ENCODE measurements around the gene GCN1. TPM values are rescaled to one million over a fixed set of nuclear protein-coding genes. Genes with fewer than 3 reads are reported as not detected.

GCN1 gene
- total and polyA plus RNA-seq, 10 of the 15 experiments (the other 5 are each of a cell fraction or from before 2014, with no cell fraction given) = 10.8 to 150 (median 58.3) TPM

DNA sequence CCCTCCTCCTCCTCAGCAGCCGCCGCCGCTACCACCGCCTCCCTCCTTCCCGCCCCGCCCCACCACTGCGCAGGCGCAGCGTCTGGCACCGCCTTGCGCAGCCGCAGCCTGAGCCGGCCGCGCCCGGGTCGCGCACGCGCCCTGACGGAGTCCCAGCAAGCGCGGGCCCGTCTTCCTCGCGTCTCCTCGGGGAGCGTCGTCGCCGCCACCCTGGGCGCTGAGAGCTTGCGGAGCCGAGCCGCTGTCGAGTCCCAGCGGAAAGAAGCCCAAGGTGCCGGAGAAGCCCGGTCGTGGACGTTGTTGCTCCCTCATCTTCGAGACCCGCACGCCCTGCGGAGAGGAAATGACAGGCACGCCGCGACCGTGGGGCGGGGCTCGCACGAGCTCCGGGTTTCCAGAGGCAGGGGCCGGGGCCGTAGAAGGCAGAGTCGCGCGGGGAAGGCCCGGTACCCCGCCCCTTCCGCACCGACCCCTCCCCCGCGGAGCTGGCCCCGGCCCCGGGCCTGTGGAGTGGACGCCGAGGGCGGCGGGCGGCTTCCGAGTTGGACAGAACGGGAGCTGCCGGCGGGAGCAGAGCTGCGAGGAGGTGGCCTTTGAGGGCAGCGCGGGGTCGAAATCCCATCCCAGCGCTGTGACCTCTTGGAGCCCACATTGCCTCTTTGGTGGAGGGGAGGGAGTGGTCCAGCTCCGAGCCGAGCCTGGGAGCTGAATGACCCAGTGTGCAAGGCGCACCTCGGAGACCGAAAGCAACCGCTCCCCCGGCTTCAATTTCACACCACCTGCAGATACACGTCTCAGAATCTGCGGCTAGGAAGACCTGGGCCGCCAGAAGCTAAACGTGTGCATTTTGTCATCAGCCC, 77.5 kb downstream of the GCN1 start (continued):
- TF ChIP-seq, protein P1, sequence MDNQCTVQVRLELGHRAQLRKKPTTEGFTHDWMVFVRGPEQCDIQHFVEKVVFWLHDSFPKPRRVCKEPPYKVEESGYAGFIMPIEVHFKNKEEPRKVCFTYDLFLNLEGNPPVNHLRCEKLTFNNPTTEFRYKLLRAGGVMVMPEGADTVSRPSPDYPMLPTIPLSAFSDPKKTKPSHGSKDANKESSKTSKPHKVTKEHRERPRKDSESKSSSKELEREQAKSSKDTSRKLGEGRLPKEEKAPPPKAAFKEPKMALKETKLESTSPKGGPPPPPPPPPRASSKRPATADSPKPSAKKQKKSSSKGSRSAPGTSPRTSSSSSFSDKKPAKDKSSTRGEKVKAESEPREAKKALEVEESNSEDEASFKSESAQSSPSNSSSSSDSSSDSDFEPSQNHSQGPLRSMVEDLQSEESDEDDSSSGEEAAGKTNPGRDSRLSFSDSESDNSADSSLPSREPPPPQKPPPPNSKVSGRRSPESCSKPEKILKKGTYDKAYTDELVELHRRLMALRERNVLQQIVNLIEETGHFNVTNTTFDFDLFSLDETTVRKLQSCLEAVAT (IDR thresholded peaks at IDR 0.05) = 0 out of 2 replicates have a peak, but pooled peaks have one; percentile 31
- TF ChIP-seq, protein P2, sequence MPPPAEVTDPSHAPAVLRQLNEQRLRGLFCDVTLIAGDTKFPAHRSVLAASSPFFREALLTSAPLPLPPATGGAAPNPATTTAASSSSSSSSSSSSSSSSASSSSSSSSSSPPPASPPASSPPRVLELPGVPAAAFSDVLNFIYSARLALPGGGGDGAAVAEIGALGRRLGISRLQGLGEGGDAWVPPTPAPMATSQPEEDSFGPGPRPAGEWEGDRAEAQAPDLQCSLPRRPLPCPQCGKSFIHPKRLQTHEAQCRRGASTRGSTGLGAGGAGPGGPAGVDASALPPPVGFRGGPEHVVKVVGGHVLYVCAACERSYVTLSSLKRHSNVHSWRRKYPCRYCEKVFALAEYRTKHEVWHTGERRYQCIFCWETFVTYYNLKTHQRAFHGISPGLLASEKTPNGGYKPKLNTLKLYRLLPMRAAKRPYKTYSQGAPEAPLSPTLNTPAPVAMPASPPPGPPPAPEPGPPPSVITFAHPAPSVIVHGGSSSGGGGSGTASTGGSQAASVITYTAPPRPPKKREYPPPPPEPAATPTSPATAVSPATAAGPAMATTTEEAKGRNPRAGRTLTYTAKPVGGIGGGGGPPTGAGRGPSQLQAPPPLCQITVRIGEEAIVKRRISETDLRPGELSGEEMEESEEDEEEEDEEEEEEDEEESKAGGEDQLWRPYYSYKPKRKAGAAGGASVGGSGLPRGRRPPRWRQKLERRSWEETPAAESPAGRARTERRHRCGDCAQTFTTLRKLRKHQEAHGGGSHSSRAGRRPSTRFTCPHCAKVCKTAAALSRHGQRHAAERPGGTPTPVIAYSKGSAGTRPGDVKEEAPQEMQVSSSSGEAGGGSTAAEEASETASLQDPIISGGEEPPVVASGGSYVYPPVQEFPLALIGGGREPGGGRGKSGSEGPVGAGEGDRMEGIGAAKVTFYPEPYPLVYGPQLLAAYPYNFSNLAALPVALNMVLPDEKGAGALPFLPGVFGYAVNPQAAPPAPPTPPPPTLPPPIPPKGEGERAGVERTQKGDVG (CRISPR knock-in tag; IDR thresholded peaks at IDR 0.05) = no peak
- TF ChIP-seq, protein P3, sequence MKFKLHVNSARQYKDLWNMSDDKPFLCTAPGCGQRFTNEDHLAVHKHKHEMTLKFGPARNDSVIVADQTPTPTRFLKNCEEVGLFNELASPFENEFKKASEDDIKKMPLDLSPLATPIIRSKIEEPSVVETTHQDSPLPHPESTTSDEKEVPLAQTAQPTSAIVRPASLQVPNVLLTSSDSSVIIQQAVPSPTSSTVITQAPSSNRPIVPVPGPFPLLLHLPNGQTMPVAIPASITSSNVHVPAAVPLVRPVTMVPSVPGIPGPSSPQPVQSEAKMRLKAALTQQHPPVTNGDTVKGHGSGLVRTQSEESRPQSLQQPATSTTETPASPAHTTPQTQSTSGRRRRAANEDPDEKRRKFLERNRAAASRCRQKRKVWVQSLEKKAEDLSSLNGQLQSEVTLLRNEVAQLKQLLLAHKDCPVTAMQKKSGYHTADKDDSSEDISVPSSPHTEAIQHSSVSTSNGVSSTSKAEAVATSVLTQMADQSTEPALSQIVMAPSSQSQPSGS (IDR thresholded peaks at IDR 0.05; ENCODE audit: low read length) = no peak
- TF ChIP-seq, protein P4, sequence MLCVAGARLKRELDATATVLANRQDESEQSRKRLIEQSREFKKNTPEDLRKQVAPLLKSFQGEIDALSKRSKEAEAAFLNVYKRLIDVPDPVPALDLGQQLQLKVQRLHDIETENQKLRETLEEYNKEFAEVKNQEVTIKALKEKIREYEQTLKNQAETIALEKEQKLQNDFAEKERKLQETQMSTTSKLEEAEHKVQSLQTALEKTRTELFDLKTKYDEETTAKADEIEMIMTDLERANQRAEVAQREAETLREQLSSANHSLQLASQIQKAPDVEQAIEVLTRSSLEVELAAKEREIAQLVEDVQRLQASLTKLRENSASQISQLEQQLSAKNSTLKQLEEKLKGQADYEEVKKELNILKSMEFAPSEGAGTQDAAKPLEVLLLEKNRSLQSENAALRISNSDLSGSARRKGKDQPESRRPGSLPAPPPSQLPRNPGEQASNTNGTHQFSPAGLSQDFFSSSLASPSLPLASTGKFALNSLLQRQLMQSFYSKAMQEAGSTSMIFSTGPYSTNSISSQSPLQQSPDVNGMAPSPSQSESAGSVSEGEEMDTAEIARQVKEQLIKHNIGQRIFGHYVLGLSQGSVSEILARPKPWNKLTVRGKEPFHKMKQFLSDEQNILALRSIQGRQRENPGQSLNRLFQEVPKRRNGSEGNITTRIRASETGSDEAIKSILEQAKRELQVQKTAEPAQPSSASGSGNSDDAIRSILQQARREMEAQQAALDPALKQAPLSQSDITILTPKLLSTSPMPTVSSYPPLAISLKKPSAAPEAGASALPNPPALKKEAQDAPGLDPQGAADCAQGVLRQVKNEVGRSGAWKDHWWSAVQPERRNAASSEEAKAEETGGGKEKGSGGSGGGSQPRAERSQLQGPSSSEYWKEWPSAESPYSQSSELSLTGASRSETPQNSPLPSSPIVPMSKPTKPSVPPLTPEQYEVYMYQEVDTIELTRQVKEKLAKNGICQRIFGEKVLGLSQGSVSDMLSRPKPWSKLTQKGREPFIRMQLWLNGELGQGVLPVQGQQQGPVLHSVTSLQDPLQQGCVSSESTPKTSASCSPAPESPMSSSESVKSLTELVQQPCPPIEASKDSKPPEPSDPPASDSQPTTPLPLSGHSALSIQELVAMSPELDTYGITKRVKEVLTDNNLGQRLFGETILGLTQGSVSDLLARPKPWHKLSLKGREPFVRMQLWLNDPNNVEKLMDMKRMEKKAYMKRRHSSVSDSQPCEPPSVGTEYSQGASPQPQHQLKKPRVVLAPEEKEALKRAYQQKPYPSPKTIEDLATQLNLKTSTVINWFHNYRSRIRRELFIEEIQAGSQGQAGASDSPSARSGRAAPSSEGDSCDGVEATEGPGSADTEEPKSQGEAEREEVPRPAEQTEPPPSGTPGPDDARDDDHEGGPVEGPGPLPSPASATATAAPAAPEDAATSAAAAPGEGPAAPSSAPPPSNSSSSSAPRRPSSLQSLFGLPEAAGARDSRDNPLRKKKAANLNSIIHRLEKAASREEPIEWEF (IDR thresholded peaks at IDR 0.05; ENCODE audit: insufficient replicate concordance, low read depth, low read length) = no peak
- TF ChIP-seq ZNF24 (IDR thresholded peaks at IDR 0.05) (no peak), NRF1 (conservative IDR thresholded peaks at IDR 0.05; ENCODE audit: low read depth, low read length) (peak; percentile 99), EED (IDR thresholded peaks at IDR 0.05; ENCODE audit: low read depth) (0 out of 2 replicates have a peak, but pooled peaks have one; percentile 23), NBN (IDR thresholded peaks at IDR 0.05) (peak; percentile 46; the same call in 1 of the 2 replicates), ZBED1 (IDR thresholded peaks at IDR 0.05; ENCODE audit: borderline replicate concordance) (no peak), ZSCAN29 (IDR thresholded peaks at IDR 0.05) (no peak), NR2C2 (IDR thresholded peaks at IDR 0.05; ENCODE audit: borderline replicate concordance, control insufficient read depth, insufficient read length, low read depth) (no peak), TARDBP (IDR thresholded peaks at IDR 0.05; ENCODE audit: borderline replicate concordance) (no peak)
- TF ChIP-seq, protein P5, sequence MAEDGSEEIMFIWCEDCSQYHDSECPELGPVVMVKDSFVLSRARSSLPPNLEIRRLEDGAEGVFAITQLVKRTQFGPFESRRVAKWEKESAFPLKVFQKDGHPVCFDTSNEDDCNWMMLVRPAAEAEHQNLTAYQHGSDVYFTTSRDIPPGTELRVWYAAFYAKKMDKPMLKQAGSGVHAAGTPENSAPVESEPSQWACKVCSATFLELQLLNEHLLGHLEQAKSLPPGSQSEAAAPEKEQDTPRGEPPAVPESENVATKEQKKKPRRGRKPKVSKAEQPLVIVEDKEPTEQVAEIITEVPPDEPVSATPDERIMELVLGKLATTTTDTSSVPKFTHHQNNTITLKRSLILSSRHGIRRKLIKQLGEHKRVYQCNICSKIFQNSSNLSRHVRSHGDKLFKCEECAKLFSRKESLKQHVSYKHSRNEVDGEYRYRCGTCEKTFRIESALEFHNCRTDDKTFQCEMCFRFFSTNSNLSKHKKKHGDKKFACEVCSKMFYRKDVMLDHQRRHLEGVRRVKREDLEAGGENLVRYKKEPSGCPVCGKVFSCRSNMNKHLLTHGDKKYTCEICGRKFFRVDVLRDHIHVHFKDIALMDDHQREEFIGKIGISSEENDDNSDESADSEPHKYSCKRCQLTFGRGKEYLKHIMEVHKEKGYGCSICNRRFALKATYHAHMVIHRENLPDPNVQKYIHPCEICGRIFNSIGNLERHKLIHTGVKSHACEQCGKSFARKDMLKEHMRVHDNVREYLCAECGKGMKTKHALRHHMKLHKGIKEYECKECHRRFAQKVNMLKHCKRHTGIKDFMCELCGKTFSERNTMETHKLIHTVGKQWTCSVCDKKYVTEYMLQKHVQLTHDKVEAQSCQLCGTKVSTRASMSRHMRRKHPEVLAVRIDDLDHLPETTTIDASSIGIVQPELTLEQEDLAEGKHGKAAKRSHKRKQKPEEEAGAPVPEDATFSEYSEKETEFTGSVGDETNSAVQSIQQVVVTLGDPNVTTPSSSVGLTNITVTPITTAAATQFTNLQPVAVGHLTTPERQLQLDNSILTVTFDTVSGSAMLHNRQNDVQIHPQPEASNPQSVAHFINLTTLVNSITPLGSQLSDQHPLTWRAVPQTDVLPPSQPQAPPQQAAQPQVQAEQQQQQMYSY (CRISPR knock-in tag; IDR thresholded peaks at IDR 0.05) = no peak
